HUES64 (cell line): Measurements from ENCODE around the gene SPIN2B.

Source experiments
- H3K27ac ChIP-seq: 2 replicates; pipeline ENCODE4 v1.7.0; 2013; ENCODE audit warnings: low read depth, low read length, inconsistent platforms
- H3K27me3 ChIP-seq: 2 replicates; pipeline ENCODE4 v1.6.1; 2013; ENCODE audit warnings: mild to moderate bottlenecking, low read length; ENCODE audit not compliant: insufficient read depth
- H3K36me3 ChIP-seq: 2 replicates; pipeline ENCODE4 v1.6.1; 2013; ENCODE audit warnings: mild to moderate bottlenecking, low read length; ENCODE audit not compliant: insufficient read depth
- H3K4me1 ChIP-seq: 2 replicates; pipeline ENCODE4 v1.6.1; 2013; ENCODE audit warnings: mild to moderate bottlenecking, low read length, moderate library complexity; ENCODE audit not compliant: insufficient read depth
- H3K4me3 ChIP-seq: 2 replicates; pipeline ENCODE4 v1.5.1; 2013; ENCODE audit warnings: mild to moderate bottlenecking, low read length, moderate library complexity
- H3K9ac ChIP-seq: 2 replicates; pipeline ENCODE4 v1.6.1; 2013; ENCODE audit warnings: mild to moderate bottlenecking, low read depth, low read length
- H3K9me3 ChIP-seq: 2 replicates; pipeline ENCODE4 v1.6.1; 2013; ENCODE audit warnings: low read depth, low read length; ENCODE audit not compliant: insufficient read depth
- WGBS: fragments of 150-250, 120-280 bp; methylation state at CpG from one replicate; pipeline ENCODE4 v1.1.7; 2013; ENCODE audit warnings: missing lambda C conversion rate; 5-methylcytosine and 5-hydroxymethylcytosine counted together

The SPIN2B gene

GRCh38 chrX:57070185-57070984, 51.0 kb downstream of the SPIN2B start:
- no peaks in the 10 kb centered on the region for H3K36me3 ChIP-seq
- no peaks in the 10 kb centered on the region for H3K27me3 ChIP-seq
- H3K4me3 ChIP-seq = no peak overlapping the region
- H3K27ac ChIP-seq = no peak overlapping the region
- no peaks in the 10 kb centered on the region for H3K4me1 ChIP-seq
- no peaks in the 10 kb centered on the region for H3K9me3 ChIP-seq
- no peak overlapping the region for H3K9ac ChIP-seq
- 89% methylated on average over 32 of the region's 32 CpGs for WGBS
